GM21447 (cell line): ENCODE measurements around the gene NEURL3.
A peak's percentile ranks its signal among the peaks of the same experiment; 100 is the strongest.

Experiments used
- ATAC-seq: cut with Tn5 transposase; IDR thresholded peaks from one replicate; pipeline ENCODE4 v1.9.1; 2021; ENCODE audit not compliant: unreplicated experiment

The NEURL3 gene

DNA sequence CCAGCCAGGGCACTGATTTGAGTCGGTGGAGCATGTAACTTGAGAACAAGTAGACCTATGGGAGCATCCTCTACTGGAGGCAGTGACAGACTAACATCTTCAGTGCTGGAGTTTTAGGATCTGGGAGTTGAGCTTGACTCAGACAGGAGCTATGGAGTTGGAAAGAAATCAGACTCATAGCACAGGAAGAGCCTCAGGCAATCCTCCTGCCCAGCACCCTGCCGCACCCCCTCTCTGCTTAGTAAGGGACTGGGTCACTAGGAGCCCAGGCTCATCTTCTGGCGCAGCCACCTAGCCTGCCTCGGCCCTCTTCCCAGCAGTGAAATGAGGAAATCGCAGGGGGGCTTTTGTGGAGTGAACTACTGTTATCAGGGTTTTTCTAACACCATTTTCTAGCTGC, 35.0 kb upstream of the NEURL3 start:
- ATAC-seq, result no peak

DNA sequence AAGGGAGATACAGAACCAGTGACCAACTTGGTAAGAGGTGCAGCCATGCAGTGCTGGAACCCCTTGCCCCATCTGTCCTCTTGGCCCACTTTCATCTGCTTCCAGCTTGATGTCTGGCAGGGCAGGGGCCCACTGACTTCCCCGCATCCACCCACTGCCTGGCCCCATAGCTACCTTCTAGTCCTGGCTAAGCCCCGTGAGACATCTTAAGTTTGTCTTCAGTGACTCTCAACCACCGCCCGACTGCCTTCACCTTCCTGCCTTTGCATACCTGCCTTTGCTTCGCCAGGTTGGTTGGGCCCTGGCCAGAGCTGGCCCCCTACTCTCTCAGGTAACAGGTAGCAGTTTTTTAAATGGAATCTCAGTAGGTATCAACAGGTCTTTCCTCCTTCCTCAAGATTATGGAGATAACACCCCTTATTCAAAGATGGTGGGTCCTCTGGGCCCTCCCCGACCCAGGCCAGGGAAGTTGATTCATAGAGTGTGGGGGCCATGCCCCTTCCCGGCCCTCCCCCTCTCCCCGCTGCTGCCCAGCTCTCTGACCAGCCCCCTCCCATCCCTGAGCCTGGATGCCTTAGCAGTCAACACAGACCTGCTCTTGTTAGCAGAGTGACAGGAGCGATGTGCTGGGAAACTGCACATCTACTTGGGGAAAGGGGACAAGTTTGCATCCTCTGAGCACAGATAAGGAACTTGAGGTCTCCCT, 34.2 kb upstream of the NEURL3 start:
- no peak for ATAC-seq

DNA sequence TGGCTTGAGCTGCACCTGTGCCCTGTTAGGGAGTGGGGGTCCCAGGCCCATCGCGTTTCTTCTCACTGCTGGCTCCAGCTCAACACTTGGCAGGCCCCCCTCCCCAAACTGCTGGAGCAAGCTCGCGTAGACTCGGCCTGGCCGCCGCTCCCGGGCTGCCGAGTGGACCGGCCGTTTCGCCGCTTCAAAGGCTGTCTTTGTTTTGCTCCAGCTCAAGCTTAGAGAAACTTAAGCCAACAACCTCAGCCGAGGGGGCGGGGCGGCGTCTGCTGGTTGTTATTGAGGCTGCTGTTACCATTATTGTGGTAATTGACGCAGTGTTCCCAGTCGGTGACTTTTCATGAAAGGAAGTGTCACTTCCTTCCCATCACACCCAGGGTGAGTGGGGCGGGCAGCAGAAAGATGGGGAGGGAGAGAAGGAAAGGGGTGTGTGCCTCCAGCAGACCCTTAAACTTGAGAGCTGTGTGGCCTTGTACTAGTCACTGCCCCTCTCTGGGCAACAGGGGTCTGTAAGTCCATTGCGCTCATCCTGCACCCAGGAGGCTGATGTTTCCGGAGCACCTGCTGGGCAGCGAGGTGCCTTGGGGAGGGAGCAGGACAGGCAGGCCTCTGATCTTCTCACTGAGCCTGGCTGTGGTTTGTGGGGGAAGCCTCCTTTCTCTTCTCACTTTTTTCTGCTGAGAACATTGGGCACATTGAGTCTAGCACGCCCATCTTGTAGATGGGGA, 33.5 kb upstream of the NEURL3 start:
- ATAC-seq, result peak; percentile 26

DNA sequence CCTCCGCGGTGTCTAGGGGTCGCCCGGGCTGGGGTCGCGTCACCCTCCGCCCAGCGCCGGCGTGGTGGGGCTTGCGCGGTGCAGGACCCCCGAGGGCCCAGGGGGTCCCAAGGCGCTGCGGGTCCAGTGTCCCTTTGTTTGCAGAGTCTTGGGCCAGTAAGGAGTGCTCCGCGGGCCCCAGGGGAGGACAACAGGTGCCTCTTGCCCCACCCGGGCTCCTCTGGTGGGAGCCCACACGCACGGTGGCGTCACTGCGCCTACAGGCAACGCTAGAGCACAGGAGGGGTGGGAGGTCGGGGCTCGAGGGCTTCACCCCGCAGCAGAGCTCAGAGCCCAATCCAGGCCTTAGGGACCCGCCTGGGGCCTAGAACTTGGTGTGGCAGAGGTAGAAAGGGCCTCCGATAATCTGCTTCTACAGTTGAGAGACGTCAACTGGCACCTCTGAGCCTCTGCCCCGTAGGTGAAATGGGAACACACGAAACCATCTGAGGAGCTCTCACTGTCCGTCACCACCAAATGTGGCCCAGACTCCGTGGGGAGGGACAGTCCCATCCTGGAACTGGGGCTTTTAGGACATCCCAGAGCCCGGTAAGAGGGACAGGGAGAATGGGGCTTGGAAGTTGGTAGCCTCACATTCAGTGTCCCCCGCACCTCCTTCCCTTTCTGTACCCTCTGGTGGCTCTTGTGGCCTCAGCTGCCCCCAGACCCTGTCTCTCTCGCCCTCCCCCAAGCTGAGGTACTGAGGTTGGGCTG, 32.8 kb upstream of the NEURL3 start:
- no peak for ATAC-seq

DNA sequence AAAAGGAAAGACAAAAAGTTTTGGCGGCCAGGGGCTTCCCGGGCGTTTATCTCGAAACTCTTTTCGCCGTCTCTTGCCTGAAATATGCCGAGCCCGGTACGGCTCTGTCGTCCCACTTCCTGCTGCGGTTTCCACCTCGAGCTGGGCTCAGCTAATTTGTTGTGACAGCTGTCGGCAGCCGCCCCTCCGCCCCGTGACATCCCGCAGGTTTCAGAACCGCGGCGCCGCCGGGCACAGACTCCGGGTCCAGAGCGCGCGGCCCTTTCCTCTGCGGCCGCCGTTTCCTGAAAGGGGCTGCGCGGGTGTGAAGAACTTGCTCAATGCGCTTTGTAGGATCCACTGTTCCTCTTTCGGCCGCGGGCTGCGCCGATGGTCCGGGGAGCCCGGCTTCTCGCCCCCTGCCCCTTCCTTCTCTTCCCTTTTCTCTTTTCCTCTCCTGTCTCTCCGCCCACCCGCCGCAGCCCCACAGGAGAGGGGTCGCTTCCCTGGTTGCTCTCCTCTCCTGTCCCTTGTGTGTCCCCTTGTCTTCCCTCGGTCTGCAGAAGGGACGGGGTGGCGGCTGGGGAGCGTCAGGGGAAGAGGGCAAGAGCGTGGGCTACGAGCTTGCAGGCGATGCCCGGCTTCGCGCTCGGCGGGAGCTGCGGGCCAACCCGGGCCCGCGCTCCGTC, 32.0 kb upstream of the NEURL3 start:
- ATAC-seq, result peak; percentile 48

DNA sequence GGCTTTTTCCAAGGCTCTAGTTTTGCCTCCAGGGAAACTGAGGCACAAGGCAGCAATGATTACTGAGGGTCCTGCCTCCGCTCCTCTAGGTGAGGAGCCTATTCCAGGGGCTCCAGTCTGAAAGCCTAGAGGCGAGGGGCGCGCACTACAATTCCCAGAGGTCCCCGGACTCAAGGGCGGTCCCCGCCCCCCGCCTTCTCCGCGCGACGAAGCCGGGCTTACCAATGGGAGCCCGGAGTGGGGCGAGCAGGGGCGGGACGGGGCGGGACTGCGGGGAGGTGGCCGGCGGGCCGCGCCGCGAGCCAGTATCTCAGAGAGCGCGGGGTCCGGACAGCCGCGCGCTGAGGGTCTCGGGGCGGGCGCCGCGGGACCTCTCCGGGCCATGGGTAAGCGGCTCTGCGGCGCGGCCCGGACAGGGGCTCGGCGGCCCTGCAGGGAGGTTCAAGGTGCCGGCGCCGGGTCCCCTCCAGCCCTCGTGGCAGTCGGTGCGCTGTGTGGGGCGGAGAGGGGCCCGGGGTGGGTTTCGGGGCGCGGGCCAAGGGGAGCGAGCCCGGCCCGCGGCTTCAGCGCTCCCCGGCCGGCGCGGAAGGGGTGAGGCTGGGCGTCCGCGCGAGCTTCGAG, 31.4 kb upstream of the NEURL3 start, which contains the start of gene ARID5A:
Gene ARID5A, plus strand, starts transcription at position 308 of the 621 bp plus-strand sequence. Its CDS starts 75 bp downstream, at position 383.
- ATAC-seq, result peak; percentile 39

DNA sequence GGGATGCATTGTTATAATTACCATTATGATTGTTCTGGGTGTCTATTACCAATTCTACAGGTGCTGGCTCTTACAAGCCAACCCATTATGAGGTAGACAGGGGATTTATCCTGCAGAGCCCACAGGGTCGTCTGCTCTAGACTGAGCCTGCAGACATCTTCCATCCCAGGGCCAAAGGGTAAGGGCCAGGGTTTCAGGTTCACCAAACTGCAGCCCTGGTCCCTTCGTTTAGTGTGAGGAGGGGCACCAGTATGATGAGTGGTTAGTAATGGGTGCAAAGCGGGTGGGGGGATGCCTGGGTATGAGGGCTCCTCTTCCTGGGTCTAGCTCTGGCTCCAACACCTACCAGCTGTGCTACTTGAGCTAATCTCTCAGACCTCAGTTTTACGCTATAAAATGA, 30.2 kb upstream of the NEURL3 start:
- no peak for ATAC-seq

DNA sequence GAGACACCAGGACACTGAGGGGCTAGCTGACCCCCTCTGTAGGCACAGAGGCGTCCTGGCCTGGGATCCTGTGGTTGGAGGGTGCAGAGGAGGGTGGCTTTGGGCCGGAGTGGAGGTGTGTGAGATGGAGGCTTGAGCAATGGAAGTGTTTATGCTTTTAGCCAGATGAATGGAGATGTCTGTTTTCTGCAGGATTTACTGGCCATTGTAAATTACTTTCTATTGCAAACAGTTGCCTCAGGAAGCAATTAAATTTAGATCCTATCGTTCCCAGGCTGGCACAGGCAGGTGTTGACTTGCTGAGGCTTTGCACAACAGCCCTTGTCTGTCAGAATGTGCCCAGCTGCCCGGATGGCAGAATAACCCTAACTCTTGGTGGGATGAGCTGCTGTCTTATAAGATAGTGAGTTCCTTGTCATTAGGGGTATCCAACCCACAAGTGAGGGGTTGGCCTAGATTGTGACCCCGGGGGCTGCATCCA, 29.6 kb upstream of the NEURL3 start:
- ATAC-seq, result no peak

DNA sequence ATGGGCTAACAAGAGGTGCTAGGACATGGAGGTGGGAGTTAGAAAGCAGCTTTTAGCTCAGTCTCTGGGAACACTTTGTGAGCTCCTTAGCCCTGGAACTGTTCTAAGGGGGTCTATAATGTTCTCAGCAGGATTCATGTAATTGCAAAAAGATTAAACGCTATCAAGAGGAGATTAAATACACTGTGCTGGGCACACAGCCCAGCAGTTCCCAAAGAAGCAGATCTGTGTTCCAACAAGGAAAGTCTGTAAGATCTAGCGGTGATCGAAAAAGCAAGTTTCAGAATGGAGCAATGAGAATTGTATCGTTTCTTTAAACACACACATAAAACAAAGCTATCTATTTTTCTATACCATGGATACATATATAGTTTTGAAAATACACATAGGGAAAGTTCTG, 29.0 kb upstream of the NEURL3 start:
- ATAC-seq, result no peak

DNA sequence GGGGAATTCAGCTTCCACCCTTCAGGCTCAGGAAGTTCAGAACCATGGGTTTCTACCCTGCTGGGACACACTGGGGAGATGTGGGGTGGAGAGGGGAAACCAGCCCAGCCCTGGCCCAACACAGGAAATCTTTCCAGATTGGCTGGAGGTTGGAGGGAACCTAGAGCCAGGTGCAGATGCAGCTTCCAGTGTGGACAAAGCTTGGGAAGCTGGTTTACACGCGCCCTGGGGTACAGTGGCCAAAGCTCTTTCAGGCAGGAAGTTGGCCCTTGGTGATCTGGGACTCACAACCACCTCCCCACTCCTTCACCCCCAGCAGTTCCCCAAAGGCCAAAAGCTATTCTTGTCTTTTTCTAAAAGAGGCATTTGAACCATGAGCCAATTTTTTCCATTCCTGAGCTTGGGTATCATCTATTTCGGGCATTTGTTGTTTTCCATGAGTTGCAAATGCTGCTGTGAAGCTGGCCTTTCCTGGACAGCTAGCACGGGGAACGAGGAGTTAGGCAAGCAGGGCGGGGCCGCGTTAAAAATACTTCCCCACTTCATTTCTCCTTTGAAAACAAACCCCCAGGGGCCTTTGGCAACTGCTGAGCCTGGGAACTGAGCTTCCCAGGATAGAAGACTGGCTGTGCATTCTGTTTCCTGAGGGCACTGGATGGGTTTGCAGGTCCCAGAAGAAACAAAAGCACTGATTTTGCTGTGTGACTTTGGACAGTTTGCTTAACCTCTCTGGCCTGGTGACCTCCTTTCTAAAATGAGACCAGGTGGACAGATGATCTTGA, 28.3 kb upstream of the NEURL3 start:
- no peak for ATAC-seq

DNA sequence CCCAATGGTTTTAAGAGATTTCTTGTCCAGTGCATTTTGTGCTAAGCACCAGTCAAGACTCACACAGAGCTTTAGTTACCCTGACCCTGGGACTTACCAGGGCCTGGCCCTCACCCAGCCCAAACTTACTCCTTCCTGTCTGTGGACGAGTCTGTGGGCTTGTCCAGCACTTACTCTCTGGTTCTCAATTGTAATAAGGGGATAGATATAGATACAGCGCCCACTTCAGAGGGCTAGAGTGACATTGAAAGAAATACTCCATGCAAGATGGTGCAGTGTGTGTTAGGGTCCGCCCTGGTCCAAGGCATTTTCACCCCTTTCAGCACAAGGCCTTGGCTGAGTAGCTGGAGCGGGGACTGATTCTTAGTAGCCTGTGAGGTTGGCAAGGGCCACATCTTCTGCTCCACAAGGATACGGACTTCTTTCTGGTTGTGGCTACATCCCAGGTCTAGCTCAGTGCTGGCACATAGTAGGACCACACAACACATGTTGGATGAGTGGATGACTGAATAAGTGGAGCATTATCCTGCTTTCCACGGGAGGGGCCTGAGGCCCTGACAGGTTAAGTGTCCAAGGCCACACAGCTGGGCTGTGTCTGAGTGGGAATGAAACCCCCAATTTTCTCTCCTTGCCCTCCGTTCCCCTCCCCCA, 27.6 kb upstream of the NEURL3 start:
- ATAC-seq, result no peak

DNA sequence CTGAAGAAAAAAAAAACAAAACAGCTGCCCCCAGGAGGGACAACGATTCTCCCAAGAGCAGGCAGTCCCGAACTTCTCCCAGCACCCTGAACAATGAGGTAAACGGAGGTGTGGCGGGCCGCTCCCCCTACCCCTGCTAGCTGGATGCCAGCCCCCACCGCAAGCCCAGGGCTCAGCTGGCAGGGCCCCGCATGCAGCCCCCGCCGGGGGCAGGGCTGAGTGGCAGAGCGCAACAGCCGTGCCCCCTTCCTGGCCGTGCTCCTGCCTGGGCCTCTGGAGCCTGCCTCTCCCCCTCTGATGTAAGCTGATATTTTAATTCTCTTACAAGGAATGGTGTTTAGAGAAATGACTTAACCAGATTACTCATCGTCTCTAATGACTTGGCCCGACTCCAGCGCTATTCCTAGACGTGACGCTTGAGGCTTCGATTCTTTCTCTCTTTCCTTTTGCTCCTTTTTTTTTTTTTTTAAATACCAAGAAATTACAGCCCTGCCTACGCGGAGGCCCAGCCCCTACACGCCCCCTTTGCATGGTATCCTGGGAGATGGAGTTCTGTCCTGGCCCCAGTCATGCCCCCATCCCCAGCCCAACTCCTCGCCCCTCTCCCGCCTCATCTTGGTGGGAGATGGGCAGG, 26.8 kb upstream of the NEURL3 start:
- ATAC-seq, result peak; percentile 31

DNA sequence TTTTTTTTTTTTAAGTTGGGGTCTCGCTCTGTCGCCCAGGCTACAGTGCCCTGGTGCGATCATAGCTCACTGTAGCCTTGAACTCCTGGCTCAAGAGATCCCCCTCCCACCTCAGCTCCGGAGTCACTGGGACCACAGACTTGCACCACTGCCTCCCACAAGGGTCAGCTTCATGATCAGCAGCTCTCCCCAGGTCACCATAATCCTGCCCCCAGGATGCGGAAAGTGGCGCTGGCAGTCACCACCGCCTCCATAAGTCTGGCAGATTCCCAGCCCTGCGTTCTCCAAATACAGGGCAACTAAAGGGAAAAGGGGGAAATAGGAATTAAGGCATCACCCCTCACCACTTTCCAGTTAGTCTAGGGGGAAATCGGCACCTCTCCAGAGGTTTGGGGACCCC, 26.2 kb upstream of the NEURL3 start:
- no peak for ATAC-seq

DNA sequence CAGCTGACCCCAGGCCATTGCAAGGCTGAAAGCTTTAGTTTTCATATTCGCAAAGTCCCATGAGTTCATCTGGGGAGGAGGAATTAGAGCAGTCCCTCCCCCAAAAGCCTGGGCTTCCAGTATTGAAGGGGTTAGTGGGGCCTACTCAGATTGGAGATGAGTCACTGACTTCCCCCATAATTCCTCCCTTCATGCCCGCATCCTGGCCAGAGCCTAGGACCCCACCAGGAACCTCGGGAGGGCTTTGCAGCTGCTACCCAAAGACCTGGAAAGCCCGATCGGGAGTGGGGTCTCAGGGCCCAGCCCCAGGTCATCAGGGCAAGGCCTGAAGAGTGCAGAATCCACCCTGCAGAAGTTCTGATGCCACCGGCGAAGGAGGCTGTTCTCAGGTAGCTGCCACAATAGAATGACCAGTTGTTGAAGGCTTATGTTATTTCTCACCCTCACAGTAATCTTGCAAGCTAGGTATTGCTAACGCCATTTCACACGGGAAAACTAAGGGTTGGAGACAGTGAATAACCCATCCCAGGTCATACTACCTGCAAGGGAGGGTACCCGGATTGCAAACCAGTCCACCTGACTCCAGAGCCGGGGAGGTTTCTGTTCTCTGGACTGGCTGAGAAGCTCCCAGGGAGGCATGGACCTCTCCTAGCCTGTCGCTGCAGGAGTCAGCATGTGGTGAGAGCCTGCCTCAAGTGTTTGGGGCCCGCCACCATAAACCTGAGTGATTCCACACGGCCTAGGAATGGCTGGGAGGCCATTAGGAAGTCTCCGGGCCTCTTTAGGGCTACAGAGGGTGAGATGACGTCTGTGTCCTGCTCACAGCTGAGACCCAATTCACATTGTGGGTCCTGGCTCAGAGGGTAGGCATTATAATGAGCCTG, 25.6 kb upstream of the NEURL3 start:
- no peak for ATAC-seq

DNA sequence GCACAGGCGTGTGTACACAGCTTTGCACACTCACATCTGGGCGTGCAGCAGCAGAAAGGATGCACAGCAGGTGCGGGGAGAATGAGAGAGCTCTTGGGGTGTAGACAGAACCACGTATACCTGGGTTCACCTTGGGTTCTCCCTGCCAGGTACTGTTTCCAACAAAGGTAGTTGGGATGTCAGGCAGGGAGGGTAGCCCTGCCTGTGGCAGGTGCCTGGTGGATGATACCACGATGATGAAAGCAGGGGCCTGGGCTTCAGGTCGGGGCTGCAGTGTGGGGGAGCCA, 24.9 kb upstream of the NEURL3 start:
- ATAC-seq, result no peak

DNA sequence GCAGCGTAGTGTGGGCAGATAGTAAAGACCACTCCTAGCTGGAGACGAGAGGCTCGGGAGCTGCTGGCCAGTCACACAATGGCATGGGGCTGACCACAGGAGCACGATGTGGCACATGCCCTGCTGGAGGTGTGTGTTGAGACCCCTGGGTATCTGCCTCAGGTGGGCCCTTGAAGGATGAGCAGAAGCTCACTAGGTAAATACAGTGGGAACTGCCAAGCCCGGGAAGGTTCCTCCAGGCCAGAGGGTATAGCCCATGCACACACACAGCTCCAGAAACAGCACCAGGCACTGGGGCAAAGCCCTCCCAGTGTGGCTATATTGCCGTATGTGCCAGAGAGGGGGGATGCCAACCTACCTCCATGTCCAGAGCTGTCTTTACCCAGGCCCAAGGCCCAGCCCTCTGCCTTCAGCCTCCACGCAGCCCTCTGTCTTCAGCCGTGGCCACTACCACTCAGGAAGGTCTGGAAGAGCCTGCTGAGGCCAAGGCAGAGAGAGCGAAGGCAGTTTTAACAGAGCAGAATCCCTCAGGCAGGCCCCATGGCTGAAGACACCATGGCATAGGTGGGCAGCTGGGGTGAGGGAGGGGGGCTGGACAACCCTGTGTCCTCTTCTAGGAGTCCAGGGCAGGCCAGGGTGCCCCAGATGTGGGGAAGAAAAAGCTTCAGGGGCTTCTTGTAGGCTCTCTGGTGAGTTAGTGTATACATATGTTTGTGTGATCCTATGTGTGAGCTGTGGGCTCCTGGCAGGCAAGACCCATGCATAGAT, 24.4 kb upstream of the NEURL3 start:
- no peak for ATAC-seq

DNA sequence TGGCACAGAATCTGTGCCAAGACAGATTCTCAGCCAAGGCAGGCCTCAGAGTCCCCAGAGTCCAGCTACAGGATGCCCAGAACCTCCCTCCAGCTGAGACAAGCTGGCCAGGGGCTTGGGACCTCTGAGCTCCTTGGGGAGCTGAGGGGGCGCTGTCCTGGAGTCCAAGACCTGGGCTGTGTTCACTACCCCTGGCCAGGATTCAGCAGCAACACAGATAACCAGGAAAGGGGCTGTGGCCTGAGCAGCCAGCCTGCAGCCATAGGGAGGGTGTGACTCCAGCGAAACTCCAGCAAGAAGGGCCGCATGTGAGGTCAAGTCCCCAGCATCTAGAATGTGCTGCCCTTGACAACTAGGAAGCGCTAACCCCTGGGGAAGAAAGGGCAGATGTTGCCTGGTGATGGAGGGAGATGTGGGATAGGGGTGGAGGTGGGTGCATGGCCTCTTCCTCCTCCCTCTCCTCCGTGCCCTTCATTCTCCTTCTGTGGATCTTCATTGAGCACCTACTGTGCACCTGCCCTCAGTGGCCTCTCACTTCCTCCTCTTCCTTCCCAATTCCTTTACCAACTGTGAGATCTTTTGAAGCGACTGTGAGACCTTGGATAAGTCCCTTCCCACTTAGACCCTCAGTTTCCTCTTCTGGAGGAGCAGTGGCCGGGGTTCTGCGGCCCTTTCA, 23.7 kb upstream of the NEURL3 start:
- no peak for ATAC-seq
